ENCODE data around the gene ZFYVE1.

- TF ChIP-seq CTCF (conservative IDR thresholded peaks at IDR 0.05; ENCODE audit: low read length) (no peak), EZH2phosphoT487 (IDR thresholded peaks at IDR 0.05; ENCODE audit: borderline replicate concordance, low read depth, low read length) (no peak)
Measured at GRCh38 chr14:72998252-72998903, 28.5 kb downstream of the ZFYVE1 start.

Measured in OCI-LY7 (cell line).